T-helper 1 cell treated with Interleukin-12 subunit alpha and Interleukin-12 subunit beta and Interleukin-4 antibody, amounts not matched to agents 30 ng/mL and 1 ng/mL, for 36 hours (primary cell): ENCODE results near the gene RNF186. TPM values are rescaled to one million over a fixed set of nuclear protein-coding genes. Genes with fewer than 3 reads are reported as not detected.

Experiments
- intact Hi-C: fragments of 100-400 bp; cut with micrococcal nuclease; formaldehyde crosslinking; loops from one replicate; pipeline ENCODE4 v1.15.1; 2024
- total RNA-seq: library from RNA; stranded (reverse); gene quantifications from 2 replicates; pipeline ENCODE4 v1.2.3, GENCODE V29; 2022

The RNF186 gene
- total RNA-seq, 1 donor from 2014 or later = not detected

GRCh38 chr1:19764848-19765247 is 50.2 kb downstream of the RNF186 start:
- intact Hi-C loops = no loop called here

Other genes with a start within 250 kb of the RNF186 start
- 32.8 and 34.0 TPM in 2 replicates for gene NBL1, start 171.0 kb downstream of the RNF186 start, total RNA-seq
- not detected in 2 replicates for gene HTR6, start 150.4 kb downstream of the RNF186 start, total RNA-seq
- gene TMCO4, start 15.4 kb downstream of the RNF186 start, total RNA-seq = 14.7 and 16.8 TPM in 2 replicates
- 11.9 and 13.6 TPM in 2 replicates for gene OTUD3, start 67.1 kb upstream of the RNF186 start, total RNA-seq
- gene PLA2G2E, start 108.3 kb upstream of the RNF186 start, total RNA-seq = not detected in 2 replicates
- gene PLA2G2A, start 164.3 kb upstream of the RNF186 start, total RNA-seq = not detected in 2 replicates